Fibroblast of skin of scalp (primary cell): Measurements from ENCODE around the gene FIP1L1.

Experiments
- DNase-seq: peaks from one replicate; pipeline ENCODE4 v3.0.0-alpha.2; 2013

Gene FIP1L1

GRCh38 chr4:53505947-53506346 lies 128.5 kb downstream of the FIP1L1 start:
- DNase-seq = no peak

- DNase-seq = no peak
Observed at GRCh38 chr4:53507058-53507457, 129.6 kb downstream of the FIP1L1 start.

DNA sequence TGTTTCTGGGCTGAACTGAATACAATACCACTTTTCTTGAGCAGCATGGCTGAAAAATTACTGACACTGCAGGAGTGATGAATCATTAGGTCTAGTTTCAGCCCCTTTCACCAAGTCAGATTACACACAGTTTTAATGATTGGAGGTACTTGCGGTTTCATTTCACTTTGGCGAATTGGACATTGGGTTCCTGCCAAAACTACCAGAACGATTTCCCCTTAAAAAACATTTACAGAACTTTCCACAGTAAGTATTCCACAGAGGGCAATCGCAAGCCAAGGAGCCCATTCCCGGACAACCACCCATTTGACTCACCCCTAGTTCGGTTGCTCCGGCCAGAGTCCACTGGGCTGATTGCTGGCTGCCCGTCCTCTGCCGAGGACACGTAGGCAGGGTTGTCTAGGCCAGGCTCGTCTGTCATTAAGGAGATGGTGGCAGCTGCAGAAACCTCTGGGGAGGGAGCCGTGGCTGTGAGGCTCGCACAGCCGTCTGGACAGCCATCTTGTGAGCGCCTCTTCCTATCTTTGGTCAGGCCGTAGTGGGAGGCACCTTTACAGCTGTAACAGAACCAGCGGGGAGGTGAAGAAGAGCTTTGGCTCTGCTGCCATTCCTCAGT lies 130.3 kb downstream of the FIP1L1 start:
- peak; percentile 77 for DNase-seq

- peak; percentile 88 for DNase-seq
Observed at GRCh38 chr4:53508446-53508845, 131.0 kb downstream of the FIP1L1 start.

DNA sequence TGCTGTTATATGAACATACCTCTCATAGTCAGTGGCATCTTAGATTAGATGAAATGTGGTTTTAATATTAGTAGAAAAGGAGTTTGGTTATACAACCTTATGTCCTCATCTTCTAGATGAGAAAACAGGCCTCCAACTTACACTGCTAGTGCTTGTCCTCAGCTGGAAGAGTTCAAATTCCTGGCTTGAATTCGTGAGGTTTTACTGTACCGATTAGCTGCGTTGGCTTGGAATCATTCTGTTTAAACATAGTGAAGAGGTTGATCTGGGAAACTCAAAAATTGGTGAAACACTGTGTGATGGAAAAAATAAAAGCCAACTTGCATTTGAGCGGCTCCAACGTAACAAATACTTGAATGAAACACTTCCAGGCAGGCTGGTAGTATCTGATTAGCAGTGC lies 132.9 kb downstream of the FIP1L1 start:
- DNase-seq = no peak
